IPS-NIHi11 (cell line): ENCODE data around the gene NPFF.

Source experiments
- DNase-seq: peaks from one replicate; pipeline ENCODE4 v3.0.0; 2012; ENCODE audit warnings: mixed read lengths, low spot score

Gene NPFF

GRCh38 chr12:53474819-53475218 lies 32.5 kb downstream of the NPFF start:
- DNase-seq: no peak

GRCh38 chr12:53474077-53474476 lies 33.2 kb downstream of the NPFF start:
- DNase-seq: no peak

GRCh38 chr12:53472056-53472582 lies 35.2 kb downstream of the NPFF start:
- no peak for DNase-seq

- no peak for DNase-seq
Observed at GRCh38 chr12:53468282-53468681, 39.0 kb downstream of the NPFF start.

GRCh38 chr12:53467880-53468279 lies 39.4 kb downstream of the NPFF start:
- no peak for DNase-seq

- no peak for DNase-seq
Observed at GRCh38 chr12:53467082-53467481, 40.2 kb downstream of the NPFF start.

- DNase-seq: no peak
Observed at GRCh38 chr12:53466640-53467039, 40.6 kb downstream of the NPFF start.

GRCh38 chr12:53465679-53466078 lies 41.6 kb downstream of the NPFF start:
- DNase-seq: no peak

- DNase-seq: no peak
Observed at GRCh38 chr12:53464685-53465418, 42.4 kb downstream of the NPFF start.

- DNase-seq: no peak
Observed at GRCh38 chr12:53463802-53464560, 43.3 kb downstream of the NPFF start.

GRCh38 chr12:53462935-53463334 lies 44.3 kb downstream of the NPFF start:
- no peak for DNase-seq

- DNase-seq: no peak
Observed at GRCh38 chr12:53461591-53461990, 45.7 kb downstream of the NPFF start.

GRCh38 chr12:53461059-53461458 lies 46.2 kb downstream of the NPFF start:
- no peak for DNase-seq

GRCh38 chr12:53459097-53459496 lies 48.2 kb downstream of the NPFF start:
- no peak for DNase-seq
